A549 (cell line): ENCODE results near the gene EFNA5. TPM values are rescaled to one million over a fixed set of nuclear protein-coding genes. Genes with fewer than 3 reads are reported as not detected.

Experiments used
- ATAC-seq, 2 experiments: fragments of 200-7000 bp in 1 of 2; fragments of >200 bp in 1 of 2; cut with Nextera tagmentation in 1 of 2; cut with Tn5 transposase in 1 of 2; 3 replicates each; pipeline versions ENCODE4 v1.8.0 to v1.9.1; 2018 to 2020; ENCODE audit warnings: mild to moderate bottlenecking in 1 of 2, moderate library complexity in 1 of 2
- CTCF ChIA-PET: fragments of 300-600 bp; sonication (Branson Sonifier 250); formaldehyde crosslinking; extraction: SDS; loops from one replicate; lab custom pipeline; 2021; ENCODE audit warnings: antibody characterized with exemption, inconsistent platforms; lab: Yijun Ruan, JAX
- POLR2A ChIA-PET: fragments of 350-600 bp; formaldehyde crosslinking; extraction: SDS; loops from one replicate; lab custom pipeline; 2021; ENCODE audit warnings: antibody characterized with exemption, inconsistent platforms; lab: Yijun Ruan, JAX
- DNase-seq, 2 experiments: peaks; one replicate each; pipeline versions ENCODE4 v3.0.0 to v3.0.0-alpha.2; 2011 to 2016; ENCODE audit warnings: low read depth in 1 of 2, low spot score in 1 of 2
- FAIRE-seq: peaks from 2 replicates; lab custom pipeline; 2011; peaks lifted over from hg19 to GRCh38; lab: Jason Lieb, UNC
- H3K27ac ChIP-seq, 2 experiments: fragments of >200 bp; sonication (Bioruptor Twin); formaldehyde crosslinking; 3 replicates each; pipeline ENCODE4 v1.5.1; 2016 to 2017
- H3K4me1 ChIP-seq: fragments of >200 bp; sonication (Bioruptor Twin); formaldehyde crosslinking; 3 replicates; pipeline ENCODE4 v1.6.1; 2016
- H3K4me2 ChIP-seq: fragments of >200 bp; sonication (Bioruptor Twin); formaldehyde crosslinking; 3 replicates; pipeline ENCODE4 v1.6.1; 2016
- H3K4me3 ChIP-seq: fragments of >200 bp; sonication (Bioruptor Twin); formaldehyde crosslinking; 3 replicates; pipeline ENCODE4 v1.5.1; 2016
- H3K9me3 ChIP-seq: fragments of >200 bp; sonication (Bioruptor Twin); formaldehyde crosslinking; 3 replicates; pipeline ENCODE4 v1.6.1; 2016
- BHLHE40 ChIP-seq: IDR thresholded peaks from 2 replicates; pipeline ENCODE4 v1.6.1; 2012; ENCODE audit warnings: low read depth, low read length, inconsistent platforms
- CHD2 ChIP-seq: fragments of 150-350 bp; IDR thresholded peaks from 2 replicates; pipeline ENCODE4 v1.6.1; 2014; ENCODE audit warnings: low read length; ENCODE audit not compliant: partially characterized antibody
- EHMT2 ChIP-seq: fragments of 200-600 bp; sonication (generic); IDR thresholded peaks from 2 replicates; pipeline ENCODE4 v1.6.1; 2016; ENCODE audit warnings: antibody characterized with exemption, low read depth, mild to moderate bottlenecking, moderate library complexity
- FOSB ChIP-seq: fragments of 250-450 bp; sonication (Bioruptor Pico); IDR thresholded peaks from 2 replicates; pipeline ENCODE4 v1.5.0; 2020; ENCODE audit warnings: mild to moderate bottlenecking, moderate library complexity
- FOSL2 ChIP-seq, 2 experiments: fragments of 450-650 bp in 1 of 2; fragments of >200 bp in 1 of 2; sonication (Bioruptor Twin) in 1 of 2; formaldehyde crosslinking; IDR thresholded peaks; 2 replicates each; pipeline versions ENCODE4 v1.5.0 to v1.6.1; 2016 to 2020; ENCODE audit warnings: mild to moderate bottlenecking in 1 of 2, moderate library complexity in 1 of 2
- FOXS1 ChIP-seq: fragments of 250-450 bp; sonication (Bioruptor Pico); IDR thresholded peaks from 2 replicates; pipeline ENCODE4 v1.5.0; 2020; ENCODE audit warnings: mild to moderate bottlenecking, moderate library complexity
- HDAC2 ChIP-seq: fragments of 200-600 bp; sonication (generic); IDR thresholded peaks from 2 replicates; pipeline ENCODE4 v1.6.1; 2016
- HEYL ChIP-seq: fragments of 250-450 bp; sonication (Bioruptor Pico); IDR thresholded peaks from 2 replicates; pipeline ENCODE4 v1.8.0; 2021; ENCODE audit warnings: mild to moderate bottlenecking, moderate library complexity
- HOXA7 ChIP-seq: fragments of 250-450 bp; sonication (Bioruptor Pico); IDR thresholded peaks from 2 replicates; pipeline ENCODE4 v1.5.0; 2020; ENCODE audit warnings: mild to moderate bottlenecking, moderate library complexity
- HOXB13 ChIP-seq: fragments of 250-450 bp; sonication (Bioruptor Pico); IDR thresholded peaks from 2 replicates; pipeline ENCODE4 v1.5.0; 2020; ENCODE audit warnings: low read depth, mild to moderate bottlenecking, moderate library complexity
- HOXB5 ChIP-seq: fragments of 250-450 bp; sonication (Bioruptor Pico); IDR thresholded peaks from 2 replicates; pipeline ENCODE4 v1.5.0; 2020; ENCODE audit warnings: mild to moderate bottlenecking, moderate library complexity
- MAFK ChIP-seq: fragments of 450-650 bp; IDR thresholded peaks from 2 replicates; pipeline ENCODE4 v1.6.1; 2014; ENCODE audit not compliant: partially characterized antibody
- NFE2L2 ChIP-seq: fragments of 150-350 bp; conservative IDR thresholded peaks from 2 replicates; pipeline ENCODE4 v1.6.1; 2014; ENCODE audit warnings: low read length
- NR3C1 ChIP-seq: fragments of >200 bp; sonication (Bioruptor Twin); formaldehyde crosslinking; IDR thresholded peaks from 3 replicates; pipeline ENCODE4 v1.6.1; 2017
- PHF8 ChIP-seq: fragments of 200-600 bp; sonication (generic); IDR thresholded peaks from 2 replicates; pipeline ENCODE4 v1.6.1; 2016; ENCODE audit warnings: low read depth, mild to moderate bottlenecking, antibody characterized with exemption, moderate library complexity, borderline replicate concordance
- POLR2A ChIP-seq: IDR thresholded peaks from 2 replicates; pipeline ENCODE4 v1.6.1; 2012; ENCODE audit warnings: mild to moderate bottlenecking, low read length
- POLR2AphosphoS2 ChIP-seq: conservative IDR thresholded peaks from 2 replicates; pipeline ENCODE4 v1.6.1; 2012; ENCODE audit warnings: low read length, improper control_type of control experiment, inconsistent platforms
- RARB ChIP-seq: fragments of 250-450 bp; sonication (Bioruptor Pico); IDR thresholded peaks from 2 replicates; pipeline ENCODE4 v1.8.0; 2021; ENCODE audit warnings: mild to moderate bottlenecking, moderate library complexity
- SREBF2 ChIP-seq: fragments of 450-650 bp; IDR thresholded peaks from 2 replicates; pipeline ENCODE4 v1.6.1; 2014; ENCODE audit warnings: mild to moderate bottlenecking, moderate library complexity
- TFCP2L1 ChIP-seq: fragments of 250-450 bp; sonication (Bioruptor Pico); IDR thresholded peaks from 2 replicates; pipeline ENCODE4 v1.5.0; 2021; ENCODE audit warnings: mild to moderate bottlenecking
- ZFP36 ChIP-seq: fragments of 450-650 bp; IDR thresholded peaks from 2 replicates; pipeline ENCODE4 v1.6.1; 2014; ENCODE audit warnings: borderline replicate concordance; ENCODE audit not compliant: partially characterized antibody
- ZNF302 ChIP-seq: fragments of 250-450 bp; sonication (Bioruptor Pico); IDR thresholded peaks from 2 replicates; pipeline ENCODE4 v1.9.0; 2021; ENCODE audit warnings: inconsistent platforms, mild to moderate bottlenecking, moderate library complexity
- ZSCAN20 ChIP-seq: fragments of 250-450 bp; sonication (Bioruptor Pico); IDR thresholded peaks from 2 replicates; pipeline ENCODE4 v1.8.0; 2022; ENCODE audit warnings: mild to moderate bottlenecking, moderate library complexity
- WGBS: methylation state at CpG from one replicate; pipeline ENCODE4 v1.1.6; 2017; ENCODE audit errors: missing lambda C conversion rate; 5-methylcytosine and 5-hydroxymethylcytosine counted together
- polyA plus RNA-seq, 4 experiments: library from polyadenylated mRNA; depleted of rRNA in 3 of 4; stranded (reverse); fragments of >200 nt; fragmentation: RNase III in 1 of 4; extraction: RNeasy Plus Mini Kit Qiagen cat#74134 plus additional on column Dnase treatment in 1 of 4; gene quantifications; 2 replicates in 3 of 4; 3 replicates in 1 of 4; pipeline ENCODE4 v1.2.3, GENCODE V29; 2011 to 2017
- TF ChIP-seq, protein P1 (sequence below): fragments of >200 bp; sonication (Bioruptor Twin); formaldehyde crosslinking; IDR thresholded peaks from 3 replicates; pipeline ENCODE4 v1.5.1; 2016
- TF ChIP-seq, protein P2 (sequence below): IDR thresholded peaks from 2 replicates; pipeline ENCODE4 v1.6.1; 2012
- TF ChIP-seq, protein P3 (sequence below): fragments of 250-450 bp; sonication (Bioruptor Pico); IDR thresholded peaks from 2 replicates; pipeline ENCODE4 v1.5.0; 2021; ENCODE audit warnings: mild to moderate bottlenecking, moderate library complexity, borderline replicate concordance
- TF ChIP-seq, protein P4 (sequence below): fragments of >200 bp; sonication (Bioruptor Twin); formaldehyde crosslinking; IDR thresholded peaks from 2 replicates; pipeline ENCODE4 v1.6.1; 2016
- TF ChIP-seq, protein P5 (sequence below): fragments of 450-650 bp; IDR thresholded peaks from 2 replicates; pipeline ENCODE4 v1.6.1; 2014; ENCODE audit warnings: antibody characterized with exemption

The EFNA5 gene
- polyA plus RNA-seq, 2 of the 4 experiments (the other 2 are of a cell fraction) = 8.5 to 20.7 TPM

DNA sequence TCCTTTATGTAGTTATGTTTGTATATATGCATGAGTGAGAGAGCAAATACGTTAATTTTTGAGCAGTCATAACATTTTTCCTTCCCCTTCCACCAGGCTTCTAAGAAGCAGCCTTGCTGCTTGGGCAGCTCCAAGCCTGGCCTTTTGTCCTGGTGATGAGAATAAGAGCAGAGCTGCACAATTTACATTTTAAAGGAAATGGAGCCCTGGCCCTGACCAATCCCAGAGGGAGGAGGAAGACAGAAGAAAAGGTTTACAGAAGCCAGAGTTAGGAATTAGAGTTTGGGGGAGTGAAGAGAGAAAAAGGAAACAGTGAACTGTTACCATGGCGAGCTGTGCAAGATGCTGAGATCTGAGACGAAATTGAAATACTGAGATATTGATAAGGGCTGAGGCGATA lies 25.3 kb upstream of the EFNA5 start:
- WGBS = 72% methylated on average over 4 of the region's 4 CpGs
- no peak overlapping the region for H3K4me3 ChIP-seq
- no peak for DNase-seq
- H3K9me3 ChIP-seq = peaks cover 6% of the 10 kb centered on the region; the same call in 1 of the 3 replicates
- no peak for ATAC-seq
- H3K4me2 ChIP-seq = no peak overlapping the region
- ChIA-PET CTCF (no interaction called here), POLR2A (no interaction called here)
- H3K27ac ChIP-seq = no peak overlapping the region
- no peak for FAIRE-seq
- H3K4me1 ChIP-seq = no peaks in the 10 kb centered on the region
- TF ChIP-seq, protein P1, sequence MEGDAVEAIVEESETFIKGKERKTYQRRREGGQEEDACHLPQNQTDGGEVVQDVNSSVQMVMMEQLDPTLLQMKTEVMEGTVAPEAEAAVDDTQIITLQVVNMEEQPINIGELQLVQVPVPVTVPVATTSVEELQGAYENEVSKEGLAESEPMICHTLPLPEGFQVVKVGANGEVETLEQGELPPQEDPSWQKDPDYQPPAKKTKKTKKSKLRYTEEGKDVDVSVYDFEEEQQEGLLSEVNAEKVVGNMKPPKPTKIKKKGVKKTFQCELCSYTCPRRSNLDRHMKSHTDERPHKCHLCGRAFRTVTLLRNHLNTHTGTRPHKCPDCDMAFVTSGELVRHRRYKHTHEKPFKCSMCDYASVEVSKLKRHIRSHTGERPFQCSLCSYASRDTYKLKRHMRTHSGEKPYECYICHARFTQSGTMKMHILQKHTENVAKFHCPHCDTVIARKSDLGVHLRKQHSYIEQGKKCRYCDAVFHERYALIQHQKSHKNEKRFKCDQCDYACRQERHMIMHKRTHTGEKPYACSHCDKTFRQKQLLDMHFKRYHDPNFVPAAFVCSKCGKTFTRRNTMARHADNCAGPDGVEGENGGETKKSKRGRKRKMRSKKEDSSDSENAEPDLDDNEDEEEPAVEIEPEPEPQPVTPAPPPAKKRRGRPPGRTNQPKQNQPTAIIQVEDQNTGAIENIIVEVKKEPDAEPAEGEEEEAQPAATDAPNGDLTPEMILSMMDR = no peak
- TF ChIP-seq PHF8 (no peak), POLR2AphosphoS2 (no peak)

DNA sequence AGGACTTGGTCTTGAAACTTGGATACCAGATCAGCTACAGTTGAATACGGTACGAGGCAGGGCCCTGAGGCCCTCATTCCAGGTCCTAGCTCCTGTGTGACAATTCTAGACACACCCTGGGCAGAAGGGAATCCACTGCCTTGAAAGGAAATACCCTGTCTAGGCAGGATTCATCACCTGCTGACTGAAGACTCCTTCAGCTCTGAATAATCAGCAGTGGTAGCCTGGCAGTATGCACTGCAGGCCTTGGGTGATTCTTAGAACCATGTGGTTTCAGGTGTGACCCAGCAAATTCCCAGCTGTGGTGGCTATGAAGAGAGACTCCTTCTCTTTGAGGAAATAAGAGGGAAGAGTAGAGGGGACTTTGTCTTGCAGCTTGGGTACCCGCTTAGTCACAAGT lies 17.2 kb upstream of the EFNA5 start:
- Histone ChIP-seq H3K9me3 (peaks cover 6% of the 10 kb centered on the region; the same call in 1 of the 3 replicates), H3K27ac (no peak overlapping the region), H3K4me1 (no peaks in the 10 kb centered on the region), H3K4me3 (no peak overlapping the region), H3K4me2 (no peak overlapping the region)
- DNase-seq (no peak), FAIRE-seq (no peak), ATAC-seq (no peak)
- WGBS = 83% methylated on average over 3 of the region's 3 CpGs
- ChIA-PET CTCF (interaction anchor here (0.7 to 2.6 kb wide), 2 partner anchors 14 to 35 kb away, joined by 4 to 8 read pairs; no protein-coding TSS in a partner anchor), POLR2A (no interaction called here)
- no peak for TF ChIP-seq NR3C1
- TF ChIP-seq, protein P2, sequence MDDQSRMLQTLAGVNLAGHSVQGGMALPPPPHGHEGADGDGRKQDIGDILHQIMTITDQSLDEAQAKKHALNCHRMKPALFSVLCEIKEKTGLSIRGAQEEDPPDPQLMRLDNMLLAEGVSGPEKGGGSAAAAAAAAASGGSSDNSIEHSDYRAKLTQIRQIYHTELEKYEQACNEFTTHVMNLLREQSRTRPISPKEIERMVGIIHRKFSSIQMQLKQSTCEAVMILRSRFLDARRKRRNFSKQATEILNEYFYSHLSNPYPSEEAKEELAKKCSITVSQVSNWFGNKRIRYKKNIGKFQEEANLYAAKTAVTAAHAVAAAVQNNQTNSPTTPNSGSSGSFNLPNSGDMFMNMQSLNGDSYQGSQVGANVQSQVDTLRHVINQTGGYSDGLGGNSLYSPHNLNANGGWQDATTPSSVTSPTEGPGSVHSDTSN = no peak
- TF ChIP-seq HOXA7 (CRISPR knock-in tag) = no peak
- TF ChIP-seq, protein P3, sequence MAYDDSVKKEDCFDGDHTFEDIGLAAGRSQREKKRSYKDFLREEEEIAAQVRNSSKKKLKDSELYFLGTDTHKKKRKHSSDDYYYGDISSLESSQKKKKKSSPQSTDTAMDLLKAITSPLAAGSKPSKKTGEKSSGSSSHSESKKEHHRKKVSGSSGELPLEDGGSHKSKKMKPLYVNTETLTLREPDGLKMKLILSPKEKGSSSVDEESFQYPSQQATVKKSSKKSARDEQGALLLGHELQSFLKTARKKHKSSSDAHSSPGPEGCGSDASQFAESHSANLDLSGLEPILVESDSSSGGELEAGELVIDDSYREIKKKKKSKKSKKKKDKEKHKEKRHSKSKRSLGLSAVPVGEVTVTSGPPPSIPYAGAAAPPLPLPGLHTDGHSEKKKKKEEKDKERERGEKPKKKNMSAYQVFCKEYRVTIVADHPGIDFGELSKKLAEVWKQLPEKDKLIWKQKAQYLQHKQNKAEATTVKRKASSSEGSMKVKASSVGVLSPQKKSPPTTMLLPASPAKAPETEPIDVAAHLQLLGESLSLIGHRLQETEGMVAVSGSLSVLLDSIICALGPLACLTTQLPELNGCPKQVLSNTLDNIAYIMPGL = no peak
- TF ChIP-seq, protein P4, sequence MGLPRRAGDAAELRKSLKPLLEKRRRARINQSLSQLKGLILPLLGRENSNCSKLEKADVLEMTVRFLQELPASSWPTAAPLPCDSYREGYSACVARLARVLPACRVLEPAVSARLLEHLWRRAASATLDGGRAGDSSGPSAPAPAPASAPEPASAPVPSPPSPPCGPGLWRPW = no peak
- TF ChIP-seq ZSCAN20 (CRISPR knock-in tag) = no peak
- TF ChIP-seq HOXB13 (CRISPR knock-in tag) = no peak
- TF ChIP-seq CHD2 = no peak
- no peak for TF ChIP-seq ZNF302 (CRISPR knock-in tag)
- no peak for TF ChIP-seq NFE2L2
- TF ChIP-seq, protein P5, sequence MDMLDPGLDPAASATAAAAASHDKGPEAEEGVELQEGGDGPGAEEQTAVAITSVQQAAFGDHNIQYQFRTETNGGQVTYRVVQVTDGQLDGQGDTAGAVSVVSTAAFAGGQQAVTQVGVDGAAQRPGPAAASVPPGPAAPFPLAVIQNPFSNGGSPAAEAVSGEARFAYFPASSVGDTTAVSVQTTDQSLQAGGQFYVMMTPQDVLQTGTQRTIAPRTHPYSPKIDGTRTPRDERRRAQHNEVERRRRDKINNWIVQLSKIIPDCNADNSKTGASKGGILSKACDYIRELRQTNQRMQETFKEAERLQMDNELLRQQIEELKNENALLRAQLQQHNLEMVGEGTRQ = no peak
- TF ChIP-seq HEYL (CRISPR knock-in tag) = no peak
- no peak for TF ChIP-seq BHLHE40

- Histone ChIP-seq H3K4me1 (no peaks in the 10 kb centered on the region), H3K9me3 (peaks cover 5% of the 10 kb centered on the region; the same call in 1 of the 3 replicates), H3K4me2 (no peak overlapping the region), H3K27ac (no peak overlapping the region), H3K4me3 (no peak overlapping the region)
- ATAC-seq (no peak), FAIRE-seq (no peak), DNase-seq (no peak)
- POLR2A ChIA-PET = no interaction called here
- CTCF ChIA-PET = interaction anchor here (2.6 kb wide), 1 partner anchor 13 kb away, joined by 8 read pairs; no protein-coding TSS in a partner anchor
- TF ChIP-seq EHMT2 (no peak), POLR2A (no peak), TFCP2L1 (CRISPR knock-in tag) (no peak), FOXS1 (CRISPR knock-in tag) (no peak), ZFP36 (no peak), POLR2AphosphoS2 (no peak), HEYL (CRISPR knock-in tag) (no peak), FOSB (CRISPR knock-in tag) (no peak), MAFK (no peak), HDAC2 (no peak), FOSL2 (IDR thresholded peaks at IDR 0.05) (no peak), FOSL2 (CRISPR knock-in tag; IDR thresholded peaks at IDR 0.05) (no peak), RARB (CRISPR knock-in tag) (no peak), SREBF2 (no peak), HOXB5 (no peak)
- WGBS = 100% methylated on average over 1 of the region's 1 CpG
Measured at GRCh38 chr5:107687404-107687803, 16.7 kb upstream of the EFNA5 start.
